ENCODE measurements around the gene PHACTR4.
"Not testable (repeated sequence)": the region's sequence is repeated elsewhere in the genome, so short reads cannot be mapped to it uniquely, and the experiment has no call there.

GRCh38 chr1:28525002-28525642 is 155.6 kb downstream of the PHACTR4 start:
- not testable (repeated sequence) for TF ChIP-seq EP300 (IDR thresholded peaks at IDR 0.05; ENCODE audit: borderline replicate concordance in 1 of 2, low read depth in 2 of 2, low read length in 2 of 2); FOSL1 (IDR thresholded peaks at IDR 0.05; ENCODE audit: insufficient read depth, low read depth, low read length); POLR2A (IDR thresholded peaks at IDR 0.05; ENCODE audit: control extremely low read depth in 1 of 2, low read depth in 2 of 2, low read length in 2 of 2); CTCF (IDR thresholded peaks at IDR 0.05; ENCODE audit: control extremely low read depth in 1 of 3, insufficient read depth in 1 of 3, low read depth in 1 of 3, low read length in 3 of 3); RAD21 (IDR thresholded peaks at IDR 0.05 in 1 of 2, conservative IDR thresholded peaks at IDR 0.05 in 1 of 2; ENCODE audit: low read depth in 2 of 2, low read length in 2 of 2); USF2 (IDR thresholded peaks at IDR 0.05; ENCODE audit: low read length); HDAC6 (IDR thresholded peaks at IDR 0.05; ENCODE audit: low read depth, low read length); RBBP5 (IDR thresholded peaks at IDR 0.05; ENCODE audit: borderline replicate concordance, low read depth, low read length); E2F6 (IDR thresholded peaks at IDR 0.05); EZH2 (IDR thresholded peaks at IDR 0.05; ENCODE audit: low read depth, low read length, severe bottlenecking); MAX (IDR thresholded peaks at IDR 0.05); KDM5A (IDR thresholded peaks at IDR 0.05; ENCODE audit: low read length); TCF12 (IDR thresholded peaks at IDR 0.05; ENCODE audit: low read depth, low read length); POLR2AphosphoS5 (IDR thresholded peaks at IDR 0.05; ENCODE audit: low read depth, low read length)

All from H1 (cell line).